ENCODE measurements around the gene JAG2.

The JAG2 gene

DNA sequence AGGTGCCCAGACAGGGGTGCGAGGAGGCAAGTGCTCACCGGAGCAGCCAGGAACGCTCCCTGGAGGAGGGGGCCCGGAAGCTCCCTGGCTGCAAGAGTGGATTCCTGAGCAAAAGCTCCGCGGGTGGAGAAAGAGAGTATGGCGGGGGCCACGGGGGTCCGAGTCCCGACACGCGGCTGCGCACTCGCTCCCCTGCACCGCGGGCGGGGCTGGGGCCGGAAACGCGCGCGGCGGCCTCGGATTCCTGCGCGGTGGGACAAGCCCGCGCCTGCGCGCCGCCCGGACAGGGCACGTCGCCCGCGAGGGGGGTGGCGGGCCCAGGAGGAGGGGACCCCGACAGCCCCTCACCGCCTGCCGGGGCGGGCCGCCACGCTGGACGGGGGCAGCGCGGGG is 75.5 kb downstream of the JAG2 start:
- H3K9me3 ChIP-seq (ENCODE audit: insufficient read depth, low read depth, low read length) = no peaks in the 10 kb centered on the region
- peak overlapping the region; percentile 47; the same call in 1 of the 2 replicates for H3K4me3 ChIP-seq (ENCODE audit: low read length)
- H3K27ac ChIP-seq (ENCODE audit: low read length) = no peak overlapping the region
- H3K27me3 ChIP-seq (ENCODE audit: insufficient read depth, low read length) = peaks cover 58% of the 10 kb centered on the region
- no peak overlapping the region for H3K9ac ChIP-seq (ENCODE audit: low read depth, low read length)
- H3K4me1 ChIP-seq (ENCODE audit: insufficient read depth, low read length) = no peaks in the 10 kb centered on the region; the same call in 1 of the 2 replicates
- no peaks in the 10 kb centered on the region for H3K36me3 ChIP-seq (ENCODE audit: insufficient read depth, low read depth, low read length)

DNA sequence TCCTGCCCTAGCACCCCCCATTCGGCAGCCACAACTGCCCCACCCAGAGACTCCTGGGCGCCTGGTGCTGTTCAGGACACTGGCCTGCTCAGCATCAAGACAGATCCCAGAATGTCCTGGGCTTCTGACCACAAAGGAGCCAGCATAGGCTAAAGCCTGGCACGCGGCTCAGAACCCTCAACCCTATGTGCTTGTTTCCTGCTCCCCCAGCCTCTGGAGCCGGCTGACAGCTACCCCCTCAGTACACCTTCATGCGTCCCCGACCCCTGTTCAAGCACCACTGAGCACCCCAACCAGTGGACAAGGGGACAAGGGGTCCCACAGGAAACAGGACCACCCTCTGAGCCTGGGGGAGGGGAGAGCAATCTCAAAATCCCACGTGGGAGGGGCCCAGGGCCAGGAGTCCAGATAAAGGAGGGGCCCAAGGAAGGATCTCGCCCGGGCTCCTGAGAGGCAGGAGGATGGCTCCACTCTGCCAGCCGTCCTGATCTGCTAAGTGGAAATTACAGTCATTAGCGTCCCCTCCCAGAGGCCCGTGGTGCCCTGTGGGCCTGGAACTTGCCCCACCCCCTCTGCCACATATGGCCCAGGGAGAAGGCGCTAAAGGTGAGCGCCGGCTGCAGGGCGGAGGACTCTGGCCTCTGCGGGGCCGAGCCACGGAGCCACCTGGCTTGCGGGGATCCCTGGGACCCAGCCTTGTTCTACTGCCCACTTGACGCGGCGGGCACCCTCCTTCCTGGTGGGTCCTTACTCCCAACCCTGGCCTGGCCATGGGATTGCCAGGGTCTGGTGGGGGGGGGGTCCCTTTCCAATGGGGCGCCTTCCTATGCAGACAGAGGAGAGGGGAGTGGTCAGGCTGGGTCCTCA is 76.2 kb downstream of the JAG2 start:
- H3K4me3 ChIP-seq (ENCODE audit: low read length) = peak overlapping the region; percentile 47; the same call in 1 of the 2 replicates
- peaks cover 65% of the 10 kb centered on the region for H3K27me3 ChIP-seq (ENCODE audit: insufficient read depth, low read length)
- H3K9me3 ChIP-seq (ENCODE audit: insufficient read depth, low read depth, low read length) = no peaks in the 10 kb centered on the region
- H3K9ac ChIP-seq (ENCODE audit: low read depth, low read length) = no peak overlapping the region
- H3K4me1 ChIP-seq (ENCODE audit: insufficient read depth, low read length) = no peaks in the 10 kb centered on the region; the same call in 1 of the 2 replicates
- no peak overlapping the region for H3K27ac ChIP-seq (ENCODE audit: low read length)
- H3K36me3 ChIP-seq (ENCODE audit: insufficient read depth, low read depth, low read length) = no peaks in the 10 kb centered on the region

DNA sequence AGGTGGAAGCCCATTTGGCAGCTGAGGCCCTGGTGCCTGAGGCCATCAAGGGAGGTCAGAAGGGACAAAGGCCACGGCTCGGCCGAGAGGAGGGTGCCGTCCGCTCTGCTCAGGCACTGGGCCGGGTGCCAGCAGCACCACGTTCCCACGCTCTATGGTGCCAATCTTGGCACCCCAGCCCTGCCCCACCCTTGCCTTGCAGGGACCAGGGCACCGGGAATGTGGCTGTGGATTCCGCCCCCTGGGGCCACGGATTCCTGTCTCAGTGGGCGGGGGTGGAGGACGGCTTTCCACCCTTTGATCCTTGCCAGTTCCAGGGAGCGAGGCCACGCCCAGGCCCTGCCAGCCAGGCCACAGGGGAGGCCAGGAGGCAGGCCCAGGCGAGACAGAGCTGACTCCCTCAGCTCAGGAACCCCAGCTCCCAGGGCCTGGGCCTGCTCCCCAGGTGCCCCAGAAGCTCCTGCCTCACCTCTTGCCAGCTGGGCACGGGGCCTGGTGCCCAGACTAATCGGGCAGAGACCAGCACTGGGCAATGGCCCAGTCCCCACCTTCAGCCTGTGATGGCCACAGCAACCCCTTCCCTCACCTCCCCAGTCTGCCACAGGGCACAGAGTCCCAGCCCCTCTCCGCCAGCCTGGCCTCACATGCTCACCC is 76.9 kb downstream of the JAG2 start:
- Histone ChIP-seq H3K4me1 (ENCODE audit: insufficient read depth, low read length) (no peaks in the 10 kb centered on the region; the same call in 1 of the 2 replicates), H3K27ac (ENCODE audit: low read length) (no peak overlapping the region), H3K4me3 (ENCODE audit: low read length) (no peak overlapping the region), H3K36me3 (ENCODE audit: insufficient read depth, low read depth, low read length) (no peaks in the 10 kb centered on the region), H3K9me3 (ENCODE audit: insufficient read depth, low read depth, low read length) (no peaks in the 10 kb centered on the region), H3K27me3 (ENCODE audit: insufficient read depth, low read length) (peaks cover 72% of the 10 kb centered on the region), H3K9ac (ENCODE audit: low read depth, low read length) (no peak overlapping the region)

DNA sequence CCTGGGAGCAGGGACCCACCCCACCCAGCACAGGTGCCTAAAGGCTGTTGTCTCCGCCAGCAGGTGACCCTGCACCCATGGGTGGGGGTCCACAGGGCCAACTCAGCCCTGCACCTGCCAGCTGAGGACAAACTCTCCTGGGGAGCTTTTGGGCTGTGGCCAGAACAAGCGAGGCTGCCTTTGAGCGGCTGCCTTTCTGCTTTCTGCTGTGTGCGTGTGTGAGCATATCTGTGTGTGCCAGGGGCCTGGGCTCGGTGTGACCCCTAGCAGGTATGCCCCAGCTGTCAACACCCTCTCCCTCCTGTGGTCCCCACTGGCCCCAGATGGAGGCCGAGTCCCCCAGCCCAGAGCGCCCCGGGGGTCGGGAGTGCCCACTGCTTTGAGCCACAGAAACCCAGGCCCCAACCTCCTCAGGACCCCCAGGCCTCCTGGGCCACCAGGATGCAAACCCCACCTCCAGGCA is 77.5 kb downstream of the JAG2 start:
- no peaks in the 10 kb centered on the region for H3K9me3 ChIP-seq (ENCODE audit: insufficient read depth, low read depth, low read length)
- H3K27me3 ChIP-seq (ENCODE audit: insufficient read depth, low read length) = peaks cover 78% of the 10 kb centered on the region
- no peak overlapping the region for H3K9ac ChIP-seq (ENCODE audit: low read depth, low read length)
- H3K4me1 ChIP-seq (ENCODE audit: insufficient read depth, low read length) = no peaks in the 10 kb centered on the region; the same call in 1 of the 2 replicates
- no peak overlapping the region for H3K27ac ChIP-seq (ENCODE audit: low read length)
- H3K36me3 ChIP-seq (ENCODE audit: insufficient read depth, low read depth, low read length) = no peaks in the 10 kb centered on the region
- H3K4me3 ChIP-seq (ENCODE audit: low read length) = no peak overlapping the region
